Stomach (tissue), 9 donors: ENCODE data around the gene MIR17HG. TPM values are rescaled to one million over a fixed set of nuclear protein-coding genes. Genes with fewer than 3 reads are reported as not detected.

Source experiments
- DNase-seq, 2 donors: peaks; one replicate each; pipeline versions ENCODE4 v3.0.0 to v3.0.0-alpha.2; 2013 to 2019
- H3K27ac ChIP-seq, 5 donors: fragments of 200-600 bp in 4 of 5; sonication (generic) in 4 of 5; one replicate each; pipeline ENCODE4 v1.5.1; 2013 to 2019; ENCODE audit warnings: mild to moderate bottlenecking in 1 of 5, moderate library complexity in 1 of 5
- H3K27me3 ChIP-seq, 3 donors: fragments of 200-600 bp; sonication (generic); one replicate each; pipeline ENCODE4 v1.5.1; 2017 to 2019; ENCODE audit warnings: mixed run types in 1 of 3
- H3K36me3 ChIP-seq, 4 donors: fragments of 200-600 bp; sonication (generic); 1 replicate in 3 of 4; 2 replicates in 1 of 4; pipeline ENCODE4 v1.5.1; 2016 to 2019
- H3K4me1 ChIP-seq, 4 donors: fragments of 200-600 bp; sonication (generic); one replicate each; pipeline ENCODE4 v1.5.1; 2016 to 2019
- H3K4me3 ChIP-seq, 4 donors: fragments of 200-600 bp; sonication (generic) in 3 of 4; one replicate each; pipeline ENCODE4 v1.5.1; 2016 to 2019; ENCODE audit warnings: mild to moderate bottlenecking in 1 of 4
- H3K9me3 ChIP-seq, 4 donors: fragments of 200-600 bp; sonication (generic); one replicate each; pipeline ENCODE4 v1.5.1; 2016 to 2019
- CTCF ChIP-seq, 7 experiments: fragments of 450-650 bp in 4 of 7; fragments of 200-600 bp in 3 of 7; sonication (generic) in 3 of 7; IDR thresholded peaks; one replicate each; pipeline ENCODE4 v1.5.1; 2016 to 2019; ENCODE audit warnings: antibody characterized with exemption in 7 of 7, control low read depth in 2 of 7, mild to moderate bottlenecking in 1 of 7
- EP300 ChIP-seq: sonication (generic); formaldehyde crosslinking; IDR thresholded peaks from one replicate; pipeline ENCODE4 v1.6.1; 2017; ENCODE audit warnings: antibody characterized with exemption
- POLR2A ChIP-seq, 4 donors: fragments of 450-650 bp; IDR thresholded peaks; one replicate each; pipeline ENCODE4 v1.6.1; 2016; ENCODE audit warnings: antibody characterized with exemption in 4 of 4, control low read depth in 2 of 4, mild to moderate bottlenecking in 1 of 4, moderate library complexity in 1 of 4
- POLR2AphosphoS5 ChIP-seq, 3 donors: sonication (generic); formaldehyde crosslinking; IDR thresholded peaks; one replicate each; pipeline ENCODE4 v1.6.1; 2016; ENCODE audit warnings: antibody characterized with exemption in 3 of 3
- WGBS, 5 donors: extraction: QIAGEN DNeasy Blood & Tissue Kit in 3 of 5; methylation state at CpG; one replicate each; pipeline versions ENCODE4 v1.1.5 to v1.1.7; 2013 to 2018; 5-methylcytosine and 5-hydroxymethylcytosine counted together
- intact Hi-C: fragments of 100-400 bp; cut with DNase I; formaldehyde crosslinking; loops from one replicate; pipeline ENCODE4 v1.15.1; 2023; ENCODE audit warnings: low total_unique reads
- polyA plus RNA-seq, 3 donors: library from polyadenylated mRNA; stranded (reverse); fragments of 200-250 nt; gene quantifications; one replicate each; pipeline ENCODE4 v1.2.3, GENCODE V29; 2013
- total RNA-seq, 5 donors: library from RNA; depleted of rRNA; stranded (reverse); fragments of >200 nt; gene quantifications; one replicate each; pipeline versions ENCODE4 v1.1.0 to v1.2.3, GENCODE V29; 2014 to 2016
- donor health status: healthy with polysubstance abuse.
- donor health status: Bipolar disorder and iron deficiency.
- donor health status: healthy.

The MIR17HG gene
- total and polyA plus RNA-seq, 8 donors = 0.87 to 13.2 (median 4.8) TPM; not detected in 3

DNA sequence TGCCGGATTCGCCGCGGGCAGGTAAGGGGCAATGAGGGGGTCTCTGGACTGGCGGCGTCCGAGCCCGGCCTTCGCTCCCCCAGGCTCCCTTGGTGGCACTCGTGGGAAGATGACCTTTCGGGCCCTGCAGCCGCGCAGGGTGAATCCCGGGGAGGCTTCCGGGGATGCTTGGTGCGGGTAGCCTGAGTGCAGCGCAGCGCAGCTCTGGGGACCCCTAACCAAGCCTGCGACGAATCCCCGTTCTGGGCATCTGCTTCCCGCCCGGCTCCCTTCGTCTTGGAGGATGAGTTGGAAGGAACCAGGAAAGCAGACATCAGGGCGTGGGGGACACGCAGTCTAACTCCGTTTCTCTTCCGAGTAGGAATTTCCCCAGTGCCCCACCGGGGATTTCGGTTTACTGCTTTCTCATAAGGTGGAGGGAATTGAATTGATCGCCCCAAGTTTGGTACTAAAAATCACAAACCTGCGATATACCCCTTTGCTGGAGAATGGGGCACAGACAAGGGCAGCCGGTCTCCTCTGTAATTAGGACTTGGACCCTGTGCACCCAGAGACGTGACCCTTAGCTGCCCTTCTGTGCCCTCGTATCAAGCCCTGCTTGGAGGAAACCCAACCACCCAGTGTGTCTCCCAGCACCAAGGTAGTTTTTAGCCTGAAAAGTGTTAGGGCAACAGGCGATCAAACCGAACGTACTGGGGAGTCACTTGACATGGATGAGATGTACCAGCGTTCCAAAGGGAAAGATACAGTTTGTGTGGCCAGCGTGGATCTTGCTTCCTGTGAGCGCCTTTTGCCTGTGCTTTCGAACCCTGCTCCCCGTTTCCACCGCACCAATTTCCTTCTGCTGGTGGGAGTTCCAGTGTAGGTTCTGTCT, 51.9 kb downstream of the MIR17HG start:
- Histone ChIP-seq H3K4me1 (peaks cover 9 to 18% (median 14%) of the 10 kb centered on the region in 4 donors), H3K27ac (no peak overlapping the region), H3K9me3 (no peaks in the 10 kb centered on the region), H3K4me3 (peak overlapping the region; percentile 44 to 64 (median 49)), H3K36me3 (no peaks in the 10 kb centered on the region), H3K27me3 (peaks cover 0 to 63% (median 61%) of the 10 kb centered on the region in 3 donors)
- TF ChIP-seq CTCF (IDR thresholded peaks at IDR 0.05) = no peak
- no peak for TF ChIP-seq EP300
- TF ChIP-seq POLR2A (IDR thresholded peaks at IDR 0.05) = no peak
- no peak for TF ChIP-seq POLR2AphosphoS5 (IDR thresholded peaks at IDR 0.05)
- DNase-seq = peak in 1 of 2 donors; percentile 3
- intact Hi-C loops = no loop called here
- 26 to 43% (median 31%) methylated on average over 41 to 44 of the region's 44 CpGs for WGBS, 5 donors

- Histone ChIP-seq H3K9me3 (no peaks in the 10 kb centered on the region), H3K4me1 (peaks cover 9 to 18% (median 14%) of the 10 kb centered on the region in 4 donors), H3K36me3 (no peaks in the 10 kb centered on the region), H3K27ac (no peak overlapping the region), H3K4me3 (no peak overlapping the region), H3K27me3 (peaks cover 0 to 57% (median 55%) of the 10 kb centered on the region in 3 donors)
- peak in 1 of 2 donors; percentile 2 for DNase-seq
- TF ChIP-seq POLR2AphosphoS5 (IDR thresholded peaks at IDR 0.05) = no peak
- TF ChIP-seq POLR2A (IDR thresholded peaks at IDR 0.05) = no peak
- no peak for TF ChIP-seq EP300
- no peak for TF ChIP-seq CTCF (IDR thresholded peaks at IDR 0.05)
- WGBS, 5 donors = 63 to 79% (median 68%) methylated on average over 6 of the region's 6 CpGs
- intact Hi-C loops = no loop called here
Observed at GRCh38 chr13:91400063-91400399, 52.5 kb downstream of the MIR17HG start.

DNA sequence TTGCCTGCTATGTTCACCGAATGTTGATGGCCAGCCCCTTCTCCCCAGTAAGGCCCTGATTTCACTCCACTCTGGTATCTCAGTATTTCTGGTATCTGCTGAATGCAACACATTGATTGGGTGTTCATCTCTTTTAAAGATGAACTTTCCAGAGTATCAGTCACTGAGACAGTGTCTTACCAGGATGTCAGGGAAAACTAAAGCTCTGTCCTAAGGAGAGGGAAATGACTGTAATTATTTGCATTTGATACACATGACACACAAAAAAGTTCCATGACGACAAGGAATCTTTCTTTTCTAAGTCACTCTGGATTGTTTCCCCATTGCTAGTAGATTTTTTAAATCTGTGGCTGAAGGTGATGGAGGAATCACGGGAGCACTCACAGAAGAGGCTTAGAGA, 53.2 kb downstream of the MIR17HG start:
- Histone ChIP-seq H3K36me3 (no peaks in the 10 kb centered on the region), H3K27me3 (peaks cover 0 to 51% (median 51%) of the 10 kb centered on the region in 3 donors), H3K4me1 (peaks cover 9 to 18% (median 14%) of the 10 kb centered on the region in 4 donors), H3K27ac (no peak overlapping the region), H3K9me3 (no peaks in the 10 kb centered on the region), H3K4me3 (no peak overlapping the region)
- intact Hi-C loops = no loop called here
- TF ChIP-seq CTCF (IDR thresholded peaks at IDR 0.05) = no peak
- 67 to 85% (median 82%) methylated on average over 3 of the region's 3 CpGs for WGBS, 5 donors
- no peak for DNase-seq

DNA sequence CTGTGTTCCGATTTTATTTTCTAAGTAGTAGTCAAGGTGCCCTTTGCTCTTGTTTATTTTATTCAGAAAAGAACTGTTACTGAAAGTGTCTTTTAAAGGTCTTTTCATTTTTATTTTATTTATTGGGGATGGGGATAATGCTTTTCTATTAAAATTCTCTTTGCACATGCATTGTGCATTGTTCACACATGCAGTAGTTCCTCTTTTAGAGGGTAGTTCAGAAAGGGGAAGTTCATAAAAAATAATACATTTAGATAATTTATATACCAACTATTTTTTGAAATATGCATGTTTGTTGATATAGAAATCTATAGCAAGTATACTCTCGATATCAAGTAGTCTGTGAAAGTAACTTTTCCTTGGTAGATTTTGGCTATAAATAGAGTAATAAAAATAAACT, 54.4 kb downstream of the MIR17HG start:
- TF ChIP-seq EP300 = no peak
- intact Hi-C loops = no loop called here
- DNase-seq = no peak
- Histone ChIP-seq H3K4me1 (peaks cover 9 to 18% (median 14%) of the 10 kb centered on the region in 4 donors), H3K4me3 (no peak overlapping the region), H3K9me3 (no peaks in the 10 kb centered on the region), H3K27ac (no peak overlapping the region), H3K27me3 (peaks cover 0 to 40% (median 38%) of the 10 kb centered on the region in 3 donors), H3K36me3 (no peaks in the 10 kb centered on the region)
- 60 to 73% (median 72%) methylated on average over 2 of the region's 2 CpGs for WGBS, 5 donors

Other genes with a start within 250 kb of the MIR17HG start
- 1 to 10 TPM in 1 of 5 donors, under 1 TPM in 1, not detected in 3; 0.87 to 2.8 TPM for gene GPC5, start 50.9 kb downstream of the MIR17HG start, total RNA-seq
- gene GPC5, start 50.9 kb downstream of the MIR17HG start, polyA plus RNA-seq = not detected